Thyroid gland (tissue), 4 donors: Measurements from ENCODE around the gene FBXL17.

Experiments
- CTCF ChIP-seq, 6 experiments: fragments of 200-600 bp in 3 of 6; fragments of 450-650 bp in 3 of 6; sonication (generic) in 3 of 6; IDR thresholded peaks; one replicate each; pipeline ENCODE4 v1.5.1; 2016 to 2019; ENCODE audit warnings: antibody characterized with exemption in 6 of 6, mild to moderate bottlenecking in 2 of 6, inconsistent platforms in 1 of 6, moderate library complexity in 1 of 6
- POLR2A ChIP-seq, 2 donors: fragments of 450-650 bp; IDR thresholded peaks; one replicate each; pipeline ENCODE4 v1.6.1; 2017; ENCODE audit warnings: antibody characterized with exemption in 2 of 2, mild to moderate bottlenecking in 2 of 2, moderate library complexity in 1 of 2

- TF ChIP-seq CTCF (IDR thresholded peaks at IDR 0.05) (no peak), POLR2A (IDR thresholded peaks at IDR 0.05) (no peak)
These were observed 462.5 kb downstream of the FBXL17 start for GRCh38 chr5:107919361-107919760.
